RWPE1 (cell line): ENCODE measurements around the gene DENND6A.
"Not testable (repeated sequence)": the region's sequence is repeated elsewhere in the genome, so short reads cannot be mapped to it uniquely, and the experiment has no call there.

Experiments
- CTCF ChIA-PET: fragments of 350-600 bp; sonication (Branson Sonifier 250); formaldehyde crosslinking; extraction: SDS; loops from one replicate; lab custom pipeline; 2021; lab: Yijun Ruan, JAX
- POLR2A ChIA-PET: fragments of 400-600 bp; formaldehyde crosslinking; extraction: SDS; loops from one replicate; lab custom pipeline; 2020; ENCODE audit warnings: antibody characterized with exemption; ENCODE audit not compliant: low non-redundant PET; lab: Yijun Ruan, JAX
- DNase-seq: peaks from one replicate; pipeline ENCODE4 v3.0.0; 2012; ENCODE audit warnings: low spot score
- H3K27ac ChIP-seq: fragments of 450-650 bp; 2 replicates; pipeline ENCODE4 v1.5.1; 2017
- TF ChIP-seq, protein P1 (sequence below): fragments of 450-650 bp; conservative IDR thresholded peaks from 2 replicates; pipeline ENCODE4 v1.5.1; 2017; ENCODE audit warnings: low read depth, mild to moderate bottlenecking

DENND6A gene

GRCh38 chr3:57654267-57654666 is 38.6 kb downstream of the DENND6A start:
- no peak overlapping the region for H3K27ac ChIP-seq
- ChIA-PET CTCF (interaction anchor here (0.7 to 0.8 kb wide), 2 partner anchors 8 to 102 kb away, joined by 5 to 9 read pairs; partner anchors contain the start of gene SLMAP), POLR2A (no interaction called here)
- DNase-seq = no peak
- TF ChIP-seq, protein P1, sequence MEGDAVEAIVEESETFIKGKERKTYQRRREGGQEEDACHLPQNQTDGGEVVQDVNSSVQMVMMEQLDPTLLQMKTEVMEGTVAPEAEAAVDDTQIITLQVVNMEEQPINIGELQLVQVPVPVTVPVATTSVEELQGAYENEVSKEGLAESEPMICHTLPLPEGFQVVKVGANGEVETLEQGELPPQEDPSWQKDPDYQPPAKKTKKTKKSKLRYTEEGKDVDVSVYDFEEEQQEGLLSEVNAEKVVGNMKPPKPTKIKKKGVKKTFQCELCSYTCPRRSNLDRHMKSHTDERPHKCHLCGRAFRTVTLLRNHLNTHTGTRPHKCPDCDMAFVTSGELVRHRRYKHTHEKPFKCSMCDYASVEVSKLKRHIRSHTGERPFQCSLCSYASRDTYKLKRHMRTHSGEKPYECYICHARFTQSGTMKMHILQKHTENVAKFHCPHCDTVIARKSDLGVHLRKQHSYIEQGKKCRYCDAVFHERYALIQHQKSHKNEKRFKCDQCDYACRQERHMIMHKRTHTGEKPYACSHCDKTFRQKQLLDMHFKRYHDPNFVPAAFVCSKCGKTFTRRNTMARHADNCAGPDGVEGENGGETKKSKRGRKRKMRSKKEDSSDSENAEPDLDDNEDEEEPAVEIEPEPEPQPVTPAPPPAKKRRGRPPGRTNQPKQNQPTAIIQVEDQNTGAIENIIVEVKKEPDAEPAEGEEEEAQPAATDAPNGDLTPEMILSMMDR = no peak

GRCh38 chr3:57652203-57652602 is 40.7 kb downstream of the DENND6A start:
- POLR2A ChIA-PET = no interaction called here
- no peak for DNase-seq
- TF ChIP-seq, protein P1 = no peak
- no peak overlapping the region for H3K27ac ChIP-seq
- CTCF ChIA-PET = interaction anchor here (0.6 kb wide), 1 partner anchor 222 kb away, joined by 4 read pairs; no protein-coding TSS in a partner anchor

- TF ChIP-seq, protein P1 = no peak
- CTCF ChIA-PET = no interaction called here
- no peak overlapping the region for H3K27ac ChIP-seq
- no peak for DNase-seq
- POLR2A ChIA-PET = no interaction called here
These were observed 45.5 kb downstream of the DENND6A start for GRCh38 chr3:57647292-57647940.

GRCh38 chr3:57646723-57647122 is 46.2 kb downstream of the DENND6A start:
- ChIA-PET POLR2A (no interaction called here), CTCF (no interaction called here)
- peak; percentile 44 for DNase-seq
- no peak overlapping the region for H3K27ac ChIP-seq
- TF ChIP-seq, protein P1 = peak; percentile 11; the same call in 1 of the 2 replicates

- CTCF ChIA-PET = no interaction called here
- no peak for DNase-seq
- POLR2A ChIA-PET = no interaction called here
- TF ChIP-seq, protein P1 = no peak
- peak overlapping the region; percentile 37; the same call in 1 of the 2 replicates for H3K27ac ChIP-seq
These were observed 48.1 kb downstream of the DENND6A start for GRCh38 chr3:57644740-57645139.

DNA sequence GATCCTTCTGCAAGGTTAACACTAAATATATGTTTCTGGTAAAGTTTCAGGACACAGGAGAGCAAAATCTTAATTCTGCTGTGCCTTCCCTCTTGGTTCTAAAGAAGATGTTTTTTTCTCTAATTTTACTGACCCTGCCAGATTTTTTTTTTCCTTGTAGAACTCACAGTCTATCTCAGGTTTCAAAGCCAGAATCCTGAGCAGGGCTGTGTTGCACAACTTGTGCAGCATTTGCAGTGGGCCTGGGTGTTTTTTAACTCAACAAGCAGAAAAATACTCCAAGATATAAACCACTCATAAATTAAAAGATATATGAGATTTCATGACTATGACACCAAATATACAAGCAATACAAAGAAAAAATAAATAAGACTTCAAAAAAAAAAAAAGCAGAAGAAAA is 55.5 kb downstream of the DENND6A start:
- TF ChIP-seq, protein P1 = no peak
- no peak overlapping the region for H3K27ac ChIP-seq
- no peak for DNase-seq
- ChIA-PET POLR2A (no interaction called here), CTCF (no interaction called here)

DNA sequence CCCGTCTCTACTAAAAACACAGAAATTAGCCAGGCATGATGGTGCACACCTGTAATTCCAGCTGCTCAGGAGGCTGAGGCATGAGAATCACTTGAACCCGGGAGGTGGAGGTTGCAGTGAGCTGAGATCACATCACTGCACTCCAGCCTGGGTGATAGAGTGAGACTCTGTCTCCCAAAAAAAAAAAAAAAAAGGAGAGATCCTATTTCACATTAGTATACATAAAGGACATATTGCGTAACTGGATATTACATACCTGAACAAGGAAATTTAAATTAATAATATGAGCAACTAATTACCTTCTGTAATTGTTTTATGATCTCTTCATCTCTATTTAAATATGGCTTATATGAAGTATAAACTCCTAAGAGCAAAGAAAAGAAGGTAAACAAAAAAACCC is 58.6 kb downstream of the DENND6A start:
- CTCF ChIA-PET, POLR2A ChIA-PET, H3K27ac ChIP-seq, DNase-seq: not testable (repeated sequence)
